Endothelial cell of hepatic sinusoid (primary cell): ENCODE data around the gene KIF6.

Source experiments
- in situ Hi-C: cut with HindIII; loops from 2 replicates; pipeline ENCODE4 v1.10.0; 2017; ENCODE audit warnings: low sequenced_read_pairs

KIF6 gene

GRCh38 chr6:39428152-39428551, 297.1 kb downstream of the KIF6 start:
- in situ Hi-C loops: no loop called here

GRCh38 chr6:39426073-39426456, 299.1 kb downstream of the KIF6 start:
- in situ Hi-C loops: no loop called here

GRCh38 chr6:39425346-39426072, 299.7 kb downstream of the KIF6 start:
- in situ Hi-C loops: no loop called here

- in situ Hi-C loops: no loop called here
These were observed 300.4 kb downstream of the KIF6 start for GRCh38 chr6:39424831-39425230.

- in situ Hi-C loops: no loop called here
These were observed 303.0 kb downstream of the KIF6 start for GRCh38 chr6:39422238-39422637.

- in situ Hi-C loops: no loop called here
These were observed 303.6 kb downstream of the KIF6 start for GRCh38 chr6:39421383-39422225.

- in situ Hi-C loops: no loop called here
These were observed 304.6 kb downstream of the KIF6 start for GRCh38 chr6:39420300-39421265.

- in situ Hi-C loops: no loop called here
These were observed 305.6 kb downstream of the KIF6 start for GRCh38 chr6:39419607-39420006.

- in situ Hi-C loops: no loop called here
These were observed 307.8 kb downstream of the KIF6 start for GRCh38 chr6:39417440-39417839.

- in situ Hi-C loops: no loop called here
These were observed 308.5 kb downstream of the KIF6 start for GRCh38 chr6:39416728-39417127.

- in situ Hi-C loops: no loop called here
These were observed 309.2 kb downstream of the KIF6 start for GRCh38 chr6:39416026-39416425.

- in situ Hi-C loops: no loop called here
These were observed 309.7 kb downstream of the KIF6 start for GRCh38 chr6:39415482-39415881.

- in situ Hi-C loops: no loop called here
These were observed 313.7 kb downstream of the KIF6 start for GRCh38 chr6:39411465-39411864.

- in situ Hi-C loops: no loop called here
These were observed 314.2 kb downstream of the KIF6 start for GRCh38 chr6:39411001-39411400.

- in situ Hi-C loops: no loop called here
These were observed 315.3 kb downstream of the KIF6 start for GRCh38 chr6:39409889-39410288.

- in situ Hi-C loops: no loop called here
These were observed 317.7 kb downstream of the KIF6 start for GRCh38 chr6:39407446-39407993.

- in situ Hi-C loops: no loop called here
These were observed 320.9 kb downstream of the KIF6 start for GRCh38 chr6:39404312-39404711.

GRCh38 chr6:39403304-39403703, 321.9 kb downstream of the KIF6 start:
- in situ Hi-C loops: no loop called here

- in situ Hi-C loops: no loop called here
These were observed 322.9 kb downstream of the KIF6 start for GRCh38 chr6:39402239-39402751.

- in situ Hi-C loops: no loop called here
These were observed 323.8 kb downstream of the KIF6 start for GRCh38 chr6:39401376-39401775.

- in situ Hi-C loops: no loop called here
These were observed 325.2 kb downstream of the KIF6 start for GRCh38 chr6:39400026-39400425.
